Measurements from ENCODE around the gene METTL27. TPM values are rescaled to one million over a fixed set of nuclear protein-coding genes. Genes with fewer than 3 reads are reported as not detected.

Gene METTL27
- total and polyA plus RNA-seq, 5 experiments from 2014 or later: 0.52 to 4.4 (median 3.0) TPM

GRCh38 chr7:73880755-73881328, 38.5 kb upstream of the METTL27 start:
- Mint-ChIP-seq H3K4me3 (no peak overlapping the region), H3K9me3 (no peaks in the 10 kb centered on the region), H3K36me3 (no peaks in the 10 kb centered on the region), H3K27me3 (peaks cover 2 to 17% (median 4%) of the 10 kb centered on the region in 5 donors), H3K27ac (no peak overlapping the region), H3K4me1 (no peaks in the 10 kb centered on the region)
- POLR2A ChIA-PET: no interaction called here
- DNase-seq (no peak), ATAC-seq (no peak)

GRCh38 chr7:73879977-73880681, 37.8 kb upstream of the METTL27 start:
- Mint-ChIP-seq H3K27me3 (peaks cover 0 to 16% (median 4%) of the 10 kb centered on the region in 5 donors), H3K36me3 (no peaks in the 10 kb centered on the region), H3K27ac (no peak overlapping the region), H3K4me3 (no peak overlapping the region), H3K4me1 (no peaks in the 10 kb centered on the region), H3K9me3 (no peaks in the 10 kb centered on the region)
- ATAC-seq (no peak), DNase-seq (no peak)
- POLR2A ChIA-PET: no interaction called here

GRCh38 chr7:73876973-73877372, 34.7 kb upstream of the METTL27 start:
- no peak for DNase-seq
- no peaks in the 10 kb centered on the region for H3K9me3 Mint-ChIP-seq
- no peak overlapping the region for H3K27ac Mint-ChIP-seq
- POLR2A ChIA-PET: no interaction called here
- H3K4me3 Mint-ChIP-seq: no peak overlapping the region
- H3K4me1 Mint-ChIP-seq: no peaks in the 10 kb centered on the region
- no peaks in the 10 kb centered on the region for H3K36me3 Mint-ChIP-seq
- no peak for ATAC-seq
- peaks cover 0 to 14% (median 2%) of the 10 kb centered on the region in 5 donors for H3K27me3 Mint-ChIP-seq

- no peaks in the 10 kb centered on the region for H3K9me3 Mint-ChIP-seq
- POLR2A ChIA-PET: no interaction called here
- H3K4me1 Mint-ChIP-seq: no peaks in the 10 kb centered on the region
- no peaks in the 10 kb centered on the region for H3K36me3 Mint-ChIP-seq
- ATAC-seq: no peak
- H3K27me3 Mint-ChIP-seq: peaks cover 0 to 14% (median 2%) of the 10 kb centered on the region in 5 donors
- no peak overlapping the region for H3K4me3 Mint-ChIP-seq
- DNase-seq: no peak
- no peak overlapping the region for H3K27ac Mint-ChIP-seq
Measured at GRCh38 chr7:73876361-73876760, 34.0 kb upstream of the METTL27 start.

GRCh38 chr7:73872056-73872908, 30.0 kb upstream of the METTL27 start:
- peak overlapping the region in 1 of 10 donors; percentile 30 for H3K27ac Mint-ChIP-seq
- H3K27me3 Mint-ChIP-seq: peaks cover 0 to 3% (median 0%) of the 10 kb centered on the region in 5 donors
- ATAC-seq: no peak
- no peak for DNase-seq
- no peak overlapping the region for H3K4me3 Mint-ChIP-seq
- no peaks in the 10 kb centered on the region for H3K9me3 Mint-ChIP-seq
- no peaks in the 10 kb centered on the region for H3K4me1 Mint-ChIP-seq
- POLR2A ChIA-PET: no interaction called here
- no peaks in the 10 kb centered on the region for H3K36me3 Mint-ChIP-seq

- Mint-ChIP-seq H3K36me3 (no peaks in the 10 kb centered on the region), H3K27ac (no peak overlapping the region), H3K9me3 (no peaks in the 10 kb centered on the region), H3K4me3 (no peak overlapping the region), H3K27me3 (peaks cover 0 to 1% (median 0%) of the 10 kb centered on the region in 5 donors), H3K4me1 (no peaks in the 10 kb centered on the region)
- ATAC-seq (no peak), DNase-seq (no peak)
- POLR2A ChIA-PET: no interaction called here
Measured at GRCh38 chr7:73871163-73872011, 29.1 kb upstream of the METTL27 start.

GRCh38 chr7:73870041-73870492, 27.8 kb upstream of the METTL27 start:
- Mint-ChIP-seq H3K27ac (no peak overlapping the region), H3K36me3 (no peaks in the 10 kb centered on the region)

GRCh38 chr7:73869011-73869798, 26.9 kb upstream of the METTL27 start:
- H3K4me3 Mint-ChIP-seq: no peak overlapping the region
- H3K36me3 Mint-ChIP-seq: no peaks in the 10 kb centered on the region
- H3K4me1 Mint-ChIP-seq: no peaks in the 10 kb centered on the region
- ATAC-seq (no peak), DNase-seq (no peak)
- H3K27ac Mint-ChIP-seq: no peak overlapping the region
- no peaks in the 10 kb centered on the region for H3K9me3 Mint-ChIP-seq
- H3K27me3 Mint-ChIP-seq: no peaks in the 10 kb centered on the region
- POLR2A ChIA-PET: no interaction called here

More at GRCh38 chr7:73870041-73870492, 27.8 kb upstream of the METTL27 start:
- ATAC-seq: no peak
- Mint-ChIP-seq H3K27me3 (no peaks in the 10 kb centered on the region), H3K4me1 (no peaks in the 10 kb centered on the region), H3K4me3 (no peak overlapping the region), H3K9me3 (no peaks in the 10 kb centered on the region)
- POLR2A ChIA-PET: no interaction called here
- no peak for DNase-seq

GRCh38 chr7:73866446-73866767, 24.1 kb upstream of the METTL27 start:
- ATAC-seq: no peak
- DNase-seq: no peak
- Mint-ChIP-seq H3K9me3 (no peaks in the 10 kb centered on the region), H3K4me1 (peaks cover 0 to 1% (median 0%) of the 10 kb centered on the region in 4 donors), H3K27ac (no peak overlapping the region), H3K27me3 (peaks cover 0 to 6% (median 2%) of the 10 kb centered on the region in 5 donors), H3K36me3 (no peaks in the 10 kb centered on the region), H3K4me3 (no peak overlapping the region)
- POLR2A ChIA-PET: no interaction called here

- Mint-ChIP-seq H3K4me3 (no peak overlapping the region), H3K4me1 (peaks cover 0 to 1% (median 0%) of the 10 kb centered on the region in 4 donors), H3K27me3 (peaks cover 0 to 8% (median 2%) of the 10 kb centered on the region in 5 donors), H3K9me3 (no peaks in the 10 kb centered on the region), H3K27ac (no peak overlapping the region), H3K36me3 (no peaks in the 10 kb centered on the region)
- POLR2A ChIA-PET: no interaction called here
- ATAC-seq (no peak), DNase-seq (no peak)
Measured at GRCh38 chr7:73865738-73866445, 23.6 kb upstream of the METTL27 start.

GRCh38 chr7:73864981-73865711, 22.8 kb upstream of the METTL27 start:
- Mint-ChIP-seq H3K9me3 (no peaks in the 10 kb centered on the region), H3K27me3 (peaks cover 0 to 8% (median 3%) of the 10 kb centered on the region in 5 donors), H3K4me3 (no peak overlapping the region), H3K36me3 (no peaks in the 10 kb centered on the region), H3K27ac (no peak overlapping the region), H3K4me1 (peaks cover 0 to 1% (median 0%) of the 10 kb centered on the region in 4 donors)
- ATAC-seq: no peak
- DNase-seq: no peak
- POLR2A ChIA-PET: interaction anchor here (0.6 kb wide), 1 partner anchor 38 kb away, joined by 3 read pairs; no protein-coding TSS in a partner anchor
